HG02885 (cell line): ENCODE measurements around the gene KRT6B.
"Not testable (repeated sequence)": the region's sequence is repeated elsewhere in the genome, so short reads cannot be mapped to it uniquely, and the experiment has no call there.

Experiments used
- ATAC-seq: cut with Tn5 transposase; IDR thresholded peaks from one replicate; pipeline ENCODE4 v1.9.1; 2021; ENCODE audit warnings: mild to moderate bottlenecking; ENCODE audit not compliant: unreplicated experiment, poor library complexity

KRT6B gene

GRCh38 chr12:52474212-52474611 lies 22.3 kb upstream of the KRT6B start:
- ATAC-seq = no peak

- no peak for ATAC-seq
These were observed 21.8 kb upstream of the KRT6B start, which contains the start of gene KRT6C for GRCh38 chr12:52473768-52474167. Gene KRT6C, minus strand, starts transcription at chr12:52473805. Its CDS starts 68 bp downstream, at chr12:52473737.

GRCh38 chr12:52469853-52470252 lies 17.9 kb upstream of the KRT6B start:
- ATAC-seq = no peak

- ATAC-seq = no peak
These were observed 13.0 kb upstream of the KRT6B start for GRCh38 chr12:52464897-52465296.

GRCh38 chr12:52461693-52462092 lies 9.7 kb upstream of the KRT6B start:
- no peak for ATAC-seq

GRCh38 chr12:52458861-52459260 lies 6.9 kb upstream of the KRT6B start:
- no peak for ATAC-seq

- no peak for ATAC-seq
These were observed 3.9 kb upstream of the KRT6B start for GRCh38 chr12:52455821-52456220.

- ATAC-seq = no peak
These were observed 2.7 kb upstream of the KRT6B start for GRCh38 chr12:52454411-52455201.

- no peak for ATAC-seq
These were observed 3.7 kb downstream of the KRT6B start for GRCh38 chr12:52448228-52448627.

GRCh38 chr12:52447196-52447595 lies 4.8 kb downstream of the KRT6B start:
- ATAC-seq = not testable (repeated sequence)

GRCh38 chr12:52446367-52447045 lies 5.4 kb downstream of the KRT6B start:
- ATAC-seq = no peak

- no peak for ATAC-seq
These were observed 6.1 kb downstream of the KRT6B start for GRCh38 chr12:52445876-52446275.

GRCh38 chr12:52444647-52445595 lies 7.0 kb downstream of the KRT6B start:
- no peak for ATAC-seq

- ATAC-seq = no peak
These were observed 8.0 kb downstream of the KRT6B start for GRCh38 chr12:52443966-52444365.

GRCh38 chr12:52442600-52443061 lies 9.3 kb downstream of the KRT6B start:
- no peak for ATAC-seq

GRCh38 chr12:52441320-52441911 lies 10.5 kb downstream of the KRT6B start:
- no peak for ATAC-seq

GRCh38 chr12:52440821-52441319 lies 11.1 kb downstream of the KRT6B start:
- no peak for ATAC-seq

- ATAC-seq = no peak
These were observed 12.1 kb downstream of the KRT6B start for GRCh38 chr12:52439845-52440244.

- no peak for ATAC-seq
These were observed 12.5 kb downstream of the KRT6B start for GRCh38 chr12:52439420-52439819.
